NT2/D1 (cell line): ENCODE measurements around the gene SNRNP200.

ENCODE experiments used
- SUZ12 ChIP-seq: IDR thresholded peaks from 2 replicates; pipeline ENCODE4 v1.6.1; 2011; ENCODE audit not compliant: insufficient read length, insufficient read depth; ENCODE audit errors: extremely low read depth
- YY1 ChIP-seq: IDR thresholded peaks from 2 replicates; pipeline ENCODE4 v1.6.1; 2011; ENCODE audit not compliant: insufficient read length, insufficient read depth
- ZNF274 ChIP-seq: IDR thresholded peaks from 2 replicates; pipeline ENCODE4 v1.6.1; 2011; ENCODE audit warnings: mild to moderate bottlenecking, low read depth, low read length

- TF ChIP-seq YY1: no peak
- no peak for TF ChIP-seq ZNF274
- TF ChIP-seq SUZ12: no peak
These were observed 43.0 kb downstream of the SNRNP200 start for GRCh38 chr2:96262306-96262705.
